Measurements from ENCODE around the gene ATP2A1. TPM values are rescaled to one million over a fixed set of nuclear protein-coding genes. Genes with fewer than 3 reads are reported as not detected.

ATP2A1 gene
- 1 to 10 TPM in 1 of 2 donors, under 1 TPM in 1; 0.40 to 2.9 TPM for total RNA-seq

GRCh38 chr16:28878083-28878926, at the start of gene ATP2A1:
TSS of gene ATP2A1 (plus strand) at chr16:28878488. CDS start at chr16:28878672, 184 bp downstream.
- TF ChIP-seq CTCF (IDR thresholded peaks at IDR 0.05): no peak
- DNase-seq: no peak
- no peaks in the 10 kb centered on the region for H3K36me3 ChIP-seq
- no peaks in the 10 kb centered on the region for H3K27me3 ChIP-seq
- no peak within 1 kb of the TSS for H3K27ac ChIP-seq
- H3K4me3 ChIP-seq: peak within 1 kb of the TSS; percentile 78
- peaks cover 8% of the 10 kb centered on the region for H3K4me1 ChIP-seq
- H3K9me3 ChIP-seq: no peaks in the 10 kb centered on the region
- intact Hi-C loops (cut with DNase I): no loop called here
- H3K9ac ChIP-seq (ENCODE audit: low read depth in 2 of 2, low read length in 2 of 2): peak within 1 kb of the TSS; percentile 60 to 71

- no peak for TF ChIP-seq CTCF (IDR thresholded peaks at IDR 0.05)
- Histone ChIP-seq H3K9me3 (no peaks in the 10 kb centered on the region), H3K27me3 (no peaks in the 10 kb centered on the region), H3K9ac (ENCODE audit: low read depth in 2 of 2, low read length in 2 of 2) (no peak overlapping the region), H3K4me1 (peaks cover 8% of the 10 kb centered on the region), H3K4me3 (no peak overlapping the region), H3K27ac (no peak overlapping the region), H3K36me3 (peaks cover 56% of the 10 kb centered on the region)
- DNase-seq: no peak
- intact Hi-C loops (cut with DNase I): loop anchor here (10.0 kb wide), 1 partner anchor 115 kb away; no protein-coding TSS in a partner anchor
These were observed 48.5 kb upstream of the ATP2A1 start for GRCh38 chr16:28829747-28830146.

- Histone ChIP-seq H3K27me3 (no peaks in the 10 kb centered on the region), H3K9me3 (no peaks in the 10 kb centered on the region), H3K36me3 (peaks cover 64% of the 10 kb centered on the region), H3K9ac (ENCODE audit: low read depth in 2 of 2, low read length in 2 of 2) (no peak overlapping the region), H3K4me3 (no peak overlapping the region), H3K4me1 (no peaks in the 10 kb centered on the region), H3K27ac (no peak overlapping the region)
- no peak for DNase-seq
- no peak for TF ChIP-seq CTCF (IDR thresholded peaks at IDR 0.05)
- intact Hi-C loops (cut with DNase I): no loop called here
These were observed 47.8 kb upstream of the ATP2A1 start for GRCh38 chr16:28830531-28830930.

- Histone ChIP-seq H3K9ac (ENCODE audit: low read depth in 2 of 2, low read length in 2 of 2) (no peak overlapping the region), H3K27me3 (no peaks in the 10 kb centered on the region), H3K36me3 (peaks cover 55% of the 10 kb centered on the region), H3K9me3 (no peaks in the 10 kb centered on the region), H3K4me3 (no peak overlapping the region), H3K4me1 (no peaks in the 10 kb centered on the region), H3K27ac (no peak overlapping the region)
- intact Hi-C loops (cut with DNase I): no loop called here
- DNase-seq: no peak
- no peak for TF ChIP-seq CTCF (IDR thresholded peaks at IDR 0.05)
These were observed 43.9 kb upstream of the ATP2A1 start for GRCh38 chr16:28834349-28834748.

DNA sequence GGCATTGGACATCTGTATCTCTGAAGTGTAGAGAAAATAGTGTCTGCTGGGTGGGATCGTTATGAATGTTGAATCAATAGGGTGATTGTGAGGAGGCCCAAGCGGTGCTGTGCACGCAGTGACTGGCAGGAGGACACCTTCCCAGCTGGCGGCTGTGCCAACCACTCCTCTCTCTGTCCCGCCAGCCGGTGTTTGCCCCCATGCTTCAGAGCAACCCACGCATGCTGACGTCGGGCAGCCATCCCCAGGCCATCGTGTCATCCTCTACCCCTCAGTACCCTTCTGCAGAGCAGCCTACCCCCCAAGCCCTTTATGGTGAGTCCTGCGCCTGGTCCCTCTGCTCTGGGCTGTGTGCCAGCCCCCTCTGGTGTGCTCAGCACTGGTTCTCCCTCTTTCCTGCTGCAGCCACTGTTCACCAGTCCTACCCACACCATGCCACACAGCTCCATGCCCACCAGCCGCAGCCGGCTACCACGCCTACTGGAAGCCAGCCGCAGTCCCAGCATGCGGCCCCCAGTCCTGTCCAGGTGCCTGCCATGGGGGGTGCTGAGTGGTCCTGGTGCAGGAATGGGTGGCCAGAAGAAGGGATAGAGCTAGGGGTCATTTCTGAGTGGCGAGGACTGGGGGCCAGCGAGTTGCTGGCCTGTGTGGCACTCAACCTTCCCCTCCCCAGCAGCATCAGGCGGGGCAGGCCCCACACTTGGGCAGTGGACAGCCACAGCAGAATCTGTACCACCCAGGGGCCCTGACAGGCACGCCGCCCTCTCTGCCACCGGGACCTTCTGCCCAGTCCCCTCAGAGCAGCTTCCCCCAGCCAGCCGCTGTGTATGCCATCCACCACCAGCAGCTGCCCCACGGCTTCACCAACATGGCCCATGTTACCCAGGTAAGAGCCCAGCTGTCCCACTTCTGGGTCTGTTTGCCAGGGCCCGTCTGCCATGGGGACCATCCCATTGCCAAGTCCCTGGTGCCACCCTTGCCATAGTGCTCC, 43.1 kb upstream of the ATP2A1 start:
- H3K9me3 ChIP-seq: no peaks in the 10 kb centered on the region
- no peaks in the 10 kb centered on the region for H3K4me1 ChIP-seq
- no peaks in the 10 kb centered on the region for H3K27me3 ChIP-seq
- TF ChIP-seq CTCF (IDR thresholded peaks at IDR 0.05): no peak
- H3K36me3 ChIP-seq: peaks cover 50% of the 10 kb centered on the region
- intact Hi-C loops (cut with DNase I): no loop called here
- no peak overlapping the region for H3K27ac ChIP-seq
- no peak overlapping the region for H3K4me3 ChIP-seq
- DNase-seq: no peak
- H3K9ac ChIP-seq (ENCODE audit: low read depth in 2 of 2, low read length in 2 of 2): no peak overlapping the region

Data from colonic mucosa (tissue), 4 donors.